GM18858 (cell line): ENCODE results near the gene STMN1.
"Not testable (repeated sequence)": the region's sequence is repeated elsewhere in the genome, so short reads cannot be mapped to it uniquely, and the experiment has no call there.

ENCODE experiments used
- ATAC-seq: cut with Tn5 transposase; IDR thresholded peaks from one replicate; pipeline ENCODE4 v1.9.1; 2021; ENCODE audit not compliant: unreplicated experiment

Gene STMN1

DNA sequence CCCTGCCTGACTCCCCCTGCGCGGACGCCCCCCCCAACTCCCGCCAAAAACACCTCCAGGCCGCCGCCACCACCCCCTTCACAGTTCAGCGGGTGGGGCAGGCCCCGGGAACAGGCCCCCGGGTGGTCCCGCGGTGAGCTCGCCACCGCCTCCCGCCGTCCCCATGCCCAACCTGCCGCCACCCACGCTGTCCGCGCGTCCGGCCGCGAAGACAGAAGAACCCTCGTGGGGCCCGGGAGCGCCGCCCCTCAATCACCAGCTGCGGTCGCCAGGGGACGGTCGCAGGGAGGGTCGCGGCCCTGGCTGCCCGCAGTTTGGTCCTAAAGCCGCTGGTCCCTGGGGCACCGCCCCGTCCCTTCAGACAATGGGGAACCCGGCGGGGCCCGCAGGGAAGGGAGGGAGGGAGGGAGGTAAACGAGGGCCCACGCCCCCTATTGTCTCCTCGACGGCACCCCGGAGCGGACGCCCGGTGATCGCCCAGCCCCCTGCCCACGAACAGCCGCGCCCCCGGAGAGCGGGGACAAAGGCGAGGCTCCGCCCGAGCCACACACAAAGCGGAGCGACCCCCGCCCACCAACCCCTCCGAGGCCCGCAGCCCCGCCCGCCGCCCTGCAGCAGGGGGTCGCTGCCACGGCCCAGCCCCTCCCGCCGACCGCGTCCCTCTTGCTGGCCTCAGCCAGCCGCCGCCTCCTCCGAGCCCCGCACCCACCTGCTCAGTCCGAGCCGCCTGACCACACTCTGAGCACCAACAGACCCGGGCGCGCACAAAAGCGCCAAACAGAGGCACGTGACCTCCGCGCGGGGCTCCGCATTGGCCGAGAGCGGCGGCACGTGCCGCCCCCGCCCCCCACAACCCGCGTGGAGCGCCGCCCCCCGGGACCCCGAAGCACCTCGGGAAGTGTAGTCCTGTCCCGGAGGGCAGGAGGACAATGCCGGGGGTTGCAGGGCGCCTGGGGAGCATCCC, at the start of gene STMN1:
TSS of gene STMN1 (minus strand) at position 740 of the 964 bp plus-strand sequence. CDS start 1,743 bp downstream, outside the sequence.
- peak; percentile 54 for ATAC-seq

DNA sequence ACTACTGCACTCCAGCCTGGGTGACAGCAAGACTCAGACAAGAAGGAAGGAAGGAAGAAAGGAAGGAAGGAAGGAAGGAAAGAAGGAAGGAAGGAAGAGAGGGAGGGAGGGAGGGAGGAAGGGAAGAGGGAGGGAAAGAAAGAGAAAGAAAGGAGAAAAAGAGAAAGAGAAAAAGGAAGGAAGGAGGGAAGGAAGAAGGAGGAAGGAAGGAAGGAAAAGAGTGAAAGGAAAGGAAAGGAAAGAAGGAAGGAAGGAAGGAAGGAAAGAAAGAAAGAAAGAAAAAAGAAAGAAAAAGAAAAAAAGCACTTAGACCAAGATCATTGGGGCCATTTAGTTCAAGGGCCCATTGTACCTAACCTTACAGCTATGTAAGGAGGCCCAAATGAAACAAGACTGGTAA, 49.3 kb upstream of the STMN1 start:
- no peak for ATAC-seq

DNA sequence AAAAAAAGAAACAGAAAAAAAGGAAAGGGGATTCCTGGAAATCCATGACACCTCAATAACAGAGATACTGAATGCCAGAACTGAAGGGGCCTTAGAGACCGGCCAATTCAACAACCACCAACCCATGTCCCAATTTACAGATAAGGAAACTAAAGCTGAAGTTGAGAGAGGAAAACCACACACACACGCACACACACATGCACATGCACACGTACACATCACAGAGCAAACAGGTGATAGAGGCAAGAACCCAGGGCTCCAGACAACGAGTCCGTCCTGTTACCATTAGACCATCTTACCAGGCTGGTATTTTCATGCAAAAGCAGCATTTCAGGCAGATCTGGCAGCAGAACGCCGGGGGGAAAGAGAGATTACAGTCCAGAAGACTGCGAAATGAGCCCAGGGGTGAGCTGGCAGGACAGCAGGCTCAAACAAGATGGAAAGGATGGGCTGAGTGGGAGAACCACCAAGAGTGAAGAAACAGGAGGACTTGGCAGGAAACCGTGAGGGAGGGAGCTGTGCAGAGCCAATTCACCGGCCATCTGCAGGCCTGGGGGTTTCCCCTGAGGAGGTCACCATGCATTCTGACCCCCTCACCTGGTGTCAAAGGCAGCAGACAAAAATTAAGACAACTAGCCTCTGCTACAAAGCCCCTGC, 48.2 kb upstream of the STMN1 start:
- ATAC-seq, result no peak

DNA sequence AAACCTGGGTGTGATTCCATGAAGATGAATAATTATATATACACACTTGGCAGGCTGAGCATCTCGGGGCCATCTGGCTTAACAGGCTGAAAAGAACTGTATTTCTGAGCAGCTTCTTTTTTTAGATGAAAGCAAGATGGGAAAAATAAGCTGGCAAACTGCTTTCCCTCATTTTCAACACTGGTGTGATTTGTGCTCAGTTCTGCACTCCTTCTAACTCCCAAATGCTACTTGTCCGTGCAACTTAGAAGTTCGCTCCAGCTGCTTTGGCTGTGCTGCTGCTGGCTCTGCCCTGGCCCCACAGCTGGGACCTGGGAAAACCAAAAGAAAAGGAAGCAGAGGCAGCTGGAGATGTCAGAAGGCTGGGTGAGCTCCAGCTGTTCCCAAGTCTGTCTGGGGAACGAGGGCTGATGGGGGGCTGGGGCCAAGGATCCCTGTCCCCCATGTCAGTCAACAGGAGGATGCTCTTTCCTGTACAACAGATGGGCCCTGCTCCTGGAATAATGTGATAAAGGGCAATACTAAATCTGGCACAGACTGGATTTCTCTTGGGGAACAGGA, 46.7 kb upstream of the STMN1 start:
- no peak for ATAC-seq

DNA sequence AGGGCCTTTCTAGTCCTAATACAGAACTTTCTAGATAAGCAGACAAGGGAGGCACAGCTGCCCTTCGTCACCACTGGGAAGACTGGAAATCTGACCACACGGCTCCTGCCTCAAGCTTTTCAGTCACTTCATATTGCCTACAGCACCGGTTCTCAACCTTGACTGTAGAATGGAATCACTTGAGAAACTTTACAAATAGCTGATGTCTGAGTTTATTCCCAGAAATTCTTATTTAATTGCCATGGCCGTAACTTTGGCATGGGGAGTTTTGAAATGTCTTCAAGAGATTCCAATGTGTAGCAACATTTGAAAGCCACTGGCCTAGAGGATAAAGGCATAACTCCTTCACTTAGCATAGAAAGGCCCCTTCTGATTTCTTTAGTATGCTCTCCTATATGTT, 42.4 kb upstream of the STMN1 start:
- no peak for ATAC-seq

DNA sequence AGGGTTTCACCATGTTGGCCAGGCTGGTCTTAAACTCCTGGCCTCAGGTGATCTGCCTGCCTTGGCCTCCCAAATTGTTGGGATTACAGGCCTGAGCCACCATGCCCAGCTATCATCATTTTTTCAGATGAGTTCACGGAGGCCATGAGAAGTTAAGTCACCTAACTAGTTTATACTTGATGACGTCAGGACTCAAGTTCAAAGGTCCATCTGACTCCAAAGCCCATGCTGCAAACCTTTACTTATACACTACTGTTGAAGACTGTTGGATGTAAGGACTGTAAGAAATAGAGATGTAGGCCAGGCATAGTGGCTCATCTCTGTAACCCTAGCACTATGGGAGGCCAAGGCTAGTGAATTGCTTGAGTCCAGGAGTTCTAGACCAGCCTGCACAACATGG, 40.8 kb upstream of the STMN1 start:
- ATAC-seq, result no peak

DNA sequence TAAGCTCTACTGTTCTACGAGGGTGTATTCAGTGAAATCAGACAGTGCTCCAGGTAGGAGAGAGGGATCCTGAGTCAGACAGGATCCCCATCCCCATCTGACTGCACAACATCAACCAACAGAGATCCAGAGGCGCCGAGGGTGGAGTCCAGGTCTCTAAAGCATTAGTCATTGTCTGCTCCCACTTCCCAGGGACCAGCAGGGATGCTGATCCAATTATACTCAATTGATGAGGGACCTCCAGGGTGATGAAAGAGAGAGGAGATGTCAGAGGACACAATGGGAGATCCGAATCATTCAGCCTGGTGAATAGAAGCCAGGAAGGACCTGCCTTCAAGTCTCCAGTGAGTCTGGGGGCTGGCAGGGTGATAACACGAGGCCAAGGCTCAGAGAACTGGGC, 39.5 kb upstream of the STMN1 start:
- no peak for ATAC-seq

DNA sequence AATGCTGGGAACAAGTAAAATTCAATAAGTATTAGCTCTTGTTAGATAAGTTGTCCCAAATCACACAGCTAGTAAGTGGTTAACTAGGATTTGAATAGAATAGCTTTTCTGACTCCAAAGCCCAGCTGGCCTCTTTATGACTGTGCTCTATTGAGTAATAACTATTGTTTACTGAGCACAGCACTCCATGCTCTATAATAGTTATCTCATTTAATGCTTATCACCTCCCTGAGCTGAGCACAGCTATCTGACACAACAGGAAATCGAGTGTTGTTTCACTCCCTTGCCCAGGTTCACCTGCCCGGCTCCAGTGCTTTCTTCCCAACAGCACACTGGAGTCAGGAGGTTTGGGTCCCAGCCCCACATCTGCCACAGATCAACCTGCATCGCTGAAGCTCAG, 38.8 kb upstream of the STMN1 start:
- no peak for ATAC-seq

DNA sequence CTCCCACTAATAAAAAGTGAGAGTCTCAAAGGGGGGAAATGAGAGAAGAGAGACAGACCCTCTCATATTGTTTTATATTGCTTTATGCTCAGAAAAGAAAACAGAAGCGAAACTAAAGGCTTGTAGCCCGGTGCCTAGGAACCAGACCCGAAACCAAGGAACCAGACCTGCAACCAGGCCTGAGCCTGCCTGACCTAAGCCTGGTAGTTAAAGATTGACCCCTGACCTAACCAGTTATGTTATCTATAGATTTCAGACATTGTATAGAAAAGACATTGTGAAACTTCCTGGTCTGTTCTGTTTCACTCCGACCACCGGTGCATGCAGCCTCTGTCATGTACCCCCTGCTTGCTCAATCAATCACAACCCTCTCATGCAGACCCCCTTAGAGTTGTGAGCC, 37.3 kb upstream of the STMN1 start:
- not testable (repeated sequence) for ATAC-seq

DNA sequence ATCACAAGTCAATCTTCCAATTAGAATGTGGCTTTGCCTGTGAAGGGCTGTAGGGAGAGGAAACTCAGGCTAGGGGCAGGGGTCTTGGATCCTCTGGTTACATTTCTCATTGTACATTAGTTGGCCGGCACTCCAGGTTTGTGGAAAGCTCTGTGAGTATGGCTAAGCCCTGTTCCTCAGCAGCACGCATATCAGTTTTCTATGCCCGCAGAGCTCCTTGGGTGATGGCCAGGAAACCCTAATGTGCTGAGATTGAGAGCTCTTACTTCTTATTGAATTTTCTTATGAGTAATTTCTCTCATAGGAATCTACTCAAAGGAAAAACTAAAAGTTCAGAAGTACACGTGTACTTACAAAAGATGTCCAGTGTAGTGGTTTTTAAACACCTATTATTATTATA, 30.7 kb upstream of the STMN1 start:
- ATAC-seq, result no peak

DNA sequence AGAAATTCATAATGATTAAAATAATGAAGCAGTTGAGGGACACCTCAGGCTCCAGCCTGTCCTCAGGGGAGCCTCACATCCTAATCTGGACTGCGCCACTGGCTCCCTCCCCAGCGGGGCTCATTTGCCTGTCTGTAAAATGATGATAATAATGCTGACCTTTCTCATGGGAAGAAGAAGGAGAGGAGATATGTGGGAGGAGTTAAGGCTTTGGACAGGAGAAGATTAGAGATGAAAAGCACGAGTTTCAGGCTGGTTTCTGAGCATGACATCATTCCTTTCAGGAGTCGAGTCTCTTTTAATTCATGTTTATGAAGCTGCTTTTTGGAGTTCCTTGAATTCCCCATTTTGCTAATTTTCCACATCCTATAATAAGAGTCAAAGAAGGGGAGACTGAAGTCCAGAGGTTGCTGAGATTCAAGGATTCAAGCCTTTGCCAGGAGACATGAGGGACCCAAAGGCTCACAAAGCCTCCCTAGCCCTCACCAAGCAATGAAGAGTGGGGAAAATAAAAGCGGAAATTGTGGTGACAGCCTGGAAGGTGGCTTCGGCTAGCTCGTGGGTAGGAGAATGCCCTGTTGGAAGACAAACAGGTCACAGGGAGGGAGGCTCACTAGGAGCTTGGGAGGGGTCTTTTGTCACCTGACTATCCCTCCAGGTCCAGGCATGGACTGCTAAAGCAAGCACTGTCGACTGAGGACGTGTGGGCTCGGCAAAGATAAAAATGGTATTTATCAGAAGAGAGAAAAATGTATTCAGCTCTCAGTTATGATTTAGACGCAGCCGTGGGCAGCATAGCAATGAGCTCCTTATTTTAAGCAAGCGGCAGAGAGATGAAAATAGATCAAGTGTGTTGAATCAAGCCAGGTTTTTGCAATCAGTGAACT, 27.5 kb upstream of the STMN1 start:
- no peak for ATAC-seq

DNA sequence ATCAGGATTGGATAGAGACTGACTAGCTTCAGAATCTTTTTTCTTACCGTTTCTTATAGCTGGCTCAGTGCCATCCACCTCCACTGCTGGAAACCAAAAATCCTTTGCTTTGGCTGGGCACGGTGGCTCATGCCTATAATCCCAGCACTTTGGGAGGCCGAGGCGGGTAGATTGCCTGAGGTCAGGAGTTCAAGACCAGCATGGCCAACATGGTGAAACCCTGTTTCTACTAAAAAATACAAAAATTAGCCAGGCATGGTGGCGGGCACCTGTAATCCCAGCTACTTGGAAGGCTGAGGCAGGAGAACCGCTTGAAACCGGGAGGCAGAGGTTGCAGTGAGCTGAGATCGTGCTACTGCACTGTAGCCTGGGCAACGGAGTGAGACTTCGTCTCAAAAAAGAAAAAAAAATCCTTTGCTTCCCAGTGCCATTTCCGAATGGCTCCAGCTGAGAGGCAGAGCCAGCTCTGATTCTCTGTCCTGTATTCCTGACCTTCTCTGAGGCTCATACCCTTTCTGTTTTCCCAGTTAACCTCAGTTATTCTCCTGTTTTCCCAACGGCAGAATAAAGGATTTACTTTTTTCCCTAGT, 26.7 kb upstream of the STMN1 start:
- ATAC-seq, result not testable (repeated sequence)

DNA sequence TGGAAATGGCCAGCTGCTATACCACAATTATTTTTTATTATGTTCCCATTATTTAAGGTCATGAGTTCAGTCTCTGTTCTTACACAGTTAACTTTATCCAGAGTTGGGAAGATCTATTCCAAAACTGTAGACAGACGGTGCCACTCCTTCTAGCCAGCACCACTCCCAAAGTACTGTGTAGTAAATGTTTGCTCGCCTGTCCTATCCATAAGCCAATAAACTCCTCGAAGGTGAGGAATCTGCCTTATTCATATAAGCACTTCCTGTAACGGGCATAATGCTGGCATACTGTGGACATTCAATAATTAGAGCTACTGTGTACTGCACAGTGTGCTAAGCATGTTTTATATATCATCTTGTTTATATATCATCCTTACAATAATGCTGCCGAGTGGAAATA, 26.1 kb upstream of the STMN1 start:
- no peak for ATAC-seq

DNA sequence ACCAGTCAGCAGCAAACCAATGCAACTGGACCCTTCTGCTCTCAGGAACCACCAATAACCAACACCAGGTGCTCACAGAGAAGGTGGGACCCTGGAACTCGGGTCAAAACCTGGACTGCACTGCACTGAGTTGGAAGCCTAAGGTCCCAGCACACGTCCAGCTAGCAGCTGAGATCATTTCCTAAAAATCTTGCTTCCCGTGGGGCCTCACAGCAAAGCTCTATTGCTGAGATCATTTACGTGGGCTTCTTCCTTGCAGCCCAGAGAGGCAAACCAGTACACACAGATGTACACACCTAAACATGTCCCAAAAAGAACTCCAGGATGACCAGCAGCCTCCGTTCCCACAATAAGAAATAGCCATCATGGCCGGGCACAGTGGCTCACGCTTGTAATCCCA, 22.8 kb upstream of the STMN1 start:
- no peak for ATAC-seq

DNA sequence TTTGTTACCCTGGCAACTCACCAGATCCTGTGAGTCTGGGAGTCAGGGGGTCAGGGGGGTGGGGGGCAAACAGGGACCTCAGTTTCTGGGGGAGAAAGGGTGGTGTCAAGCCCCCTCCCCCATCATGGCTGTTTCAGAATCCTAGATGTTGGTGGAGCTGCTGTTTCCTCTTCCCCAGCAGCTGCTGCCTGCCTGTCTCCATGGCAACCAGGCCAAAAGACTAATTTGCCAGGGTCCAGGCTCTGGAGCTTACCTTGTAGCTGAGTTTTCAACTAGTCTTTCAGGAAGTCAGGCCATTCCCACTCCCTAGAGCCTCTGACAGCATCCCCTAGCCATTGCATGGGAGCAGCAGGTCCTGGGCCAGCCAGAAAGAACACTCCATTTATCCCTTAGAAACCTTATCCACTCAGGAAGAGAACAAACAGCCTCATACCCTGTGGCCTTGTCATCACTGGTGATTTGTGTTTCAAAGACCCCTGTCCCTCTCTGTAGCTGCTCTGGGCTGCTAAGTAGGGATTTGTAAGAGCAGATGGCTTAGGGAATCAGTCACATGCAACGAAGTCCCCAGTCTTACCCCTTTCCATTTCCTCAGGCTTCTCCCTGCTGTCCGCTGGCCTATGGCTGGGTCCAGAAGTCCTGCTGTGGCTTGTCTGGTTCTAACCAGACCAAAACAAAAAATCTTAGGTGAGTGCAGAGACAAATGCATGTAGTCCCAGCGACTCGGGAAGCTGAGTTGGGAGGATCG, 21.5 kb upstream of the STMN1 start:
- no peak for ATAC-seq

DNA sequence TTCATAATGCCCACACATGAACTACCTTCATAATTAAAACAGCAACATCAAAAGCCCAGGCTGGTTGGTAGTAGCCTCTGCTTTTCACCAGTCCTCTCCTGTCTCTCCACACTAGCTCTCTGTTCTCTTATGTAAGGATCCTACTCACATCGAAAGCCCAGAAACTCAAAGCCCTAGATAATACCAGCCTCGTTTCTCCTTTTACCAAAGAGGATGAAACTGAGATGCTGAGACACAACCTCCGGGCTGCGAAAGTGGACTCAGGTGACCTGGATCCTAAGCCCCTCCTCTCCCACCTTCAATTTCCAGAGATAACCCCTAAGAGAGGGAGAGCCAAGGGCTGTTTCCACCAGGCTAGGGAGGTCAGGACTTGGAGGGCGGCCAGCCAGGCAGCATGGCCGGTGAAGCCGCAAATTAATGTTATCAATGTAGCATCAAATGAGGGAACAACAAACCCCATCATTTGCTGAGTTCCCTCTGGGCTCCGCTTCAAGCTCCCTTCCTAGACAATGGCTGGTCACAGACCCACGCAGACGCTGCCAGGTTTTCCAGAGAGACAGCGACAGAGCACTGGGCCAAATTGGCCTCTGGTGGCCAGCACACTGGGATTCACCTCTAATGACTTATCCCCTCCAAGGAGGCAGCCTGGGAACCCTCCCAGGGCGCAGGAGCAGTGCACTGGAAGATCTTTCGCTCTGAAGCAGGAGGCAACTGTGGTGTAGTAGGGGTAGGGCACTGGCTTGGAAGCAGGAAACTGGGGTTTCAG, 20.7 kb upstream of the STMN1 start:
- no peak for ATAC-seq

DNA sequence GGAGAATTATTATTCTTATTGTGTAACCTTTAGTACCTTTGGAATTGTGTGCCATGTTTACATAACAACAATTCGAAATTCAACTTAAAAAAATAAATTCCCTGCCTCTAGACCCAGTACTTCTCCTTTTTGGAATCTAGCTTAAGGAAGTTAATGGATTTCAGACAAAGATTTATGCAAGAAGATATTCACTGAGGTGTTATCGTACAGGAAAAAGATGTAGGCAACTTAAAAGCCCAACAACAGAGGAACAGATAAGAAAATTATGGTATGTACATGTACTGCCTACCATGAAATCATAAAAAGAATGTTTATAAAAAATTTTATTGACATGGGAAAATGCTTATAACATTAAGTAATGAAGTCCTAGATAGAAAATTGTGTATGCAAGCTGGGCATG, 18.2 kb upstream of the STMN1 start:
- ATAC-seq, result no peak

DNA sequence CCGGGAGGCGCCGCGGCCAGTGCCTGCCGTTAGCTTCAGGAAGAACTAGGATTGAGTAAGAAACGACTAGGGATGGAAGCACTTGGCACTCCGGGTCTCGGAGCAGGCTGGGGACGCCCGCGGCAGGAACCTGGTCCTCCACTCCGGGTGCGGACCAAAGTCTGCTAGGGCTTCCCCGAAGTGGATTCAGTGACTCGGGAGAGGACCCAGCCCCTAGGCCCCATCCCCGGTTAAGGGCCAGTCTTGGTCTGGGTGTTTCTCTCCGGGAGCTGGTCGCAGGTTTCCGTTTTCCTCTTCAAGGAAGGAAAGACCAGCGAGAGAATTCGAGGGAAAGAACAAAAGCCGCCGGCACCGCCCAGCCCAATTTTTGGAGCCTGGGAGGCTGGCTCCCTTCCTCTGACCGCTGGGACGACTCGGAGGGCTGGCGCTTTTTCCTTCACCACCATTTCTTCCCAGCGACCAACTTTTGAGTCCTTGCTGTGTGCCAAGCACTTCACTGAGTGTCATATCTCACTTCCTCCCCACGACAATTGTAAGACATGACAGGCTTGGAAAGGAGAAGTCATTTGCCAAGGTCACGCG, 16.8 kb upstream of the STMN1 start:
- no peak for ATAC-seq
